CD14-positive monocyte (primary cell): ENCODE data around the gene MBTD1. TPM values are rescaled to one million over a fixed set of nuclear protein-coding genes. Genes with fewer than 3 reads are reported as not detected.

Experiments
- DNase-seq, 3 donors: peaks; one replicate each; pipeline ENCODE4 v3.0.0-alpha.2; 2011 to 2022
- H2AFZ ChIP-seq: 2 replicates; pipeline ENCODE4 v1.6.0; 2012; ENCODE audit warnings: mild to moderate bottlenecking, low read depth, low read length, inconsistent platforms; ENCODE audit not compliant: insufficient read depth, poor library complexity, severe bottlenecking
- H3K27ac ChIP-seq, 2 donors: 1 replicate in 1 of 2; 2 replicates in 1 of 2; pipeline ENCODE4 v1.5.1; 2012 to 2013; ENCODE audit warnings: low read length in 2 of 2, control low read depth in 1 of 2, inconsistent platforms in 1 of 2, low read depth in 1 of 2, mild to moderate bottlenecking in 1 of 2
- H3K27me3 ChIP-seq, 2 donors: one replicate each; pipeline versions ENCODE4 v1.6.0 to v1.6.1; 2011 to 2013; ENCODE audit warnings: low read length in 2 of 2; ENCODE audit not compliant: control insufficient read depth in 2 of 2, insufficient read depth in 2 of 2
- H3K36me3 ChIP-seq, 2 donors: replicated peaks in 1 of 2; 1 replicate in 1 of 2; 2 replicates in 1 of 2; pipeline versions ENCODE4 v1.5.1 to v1.6.1; 2012 to 2013; ENCODE audit warnings: low read length in 2 of 2, control low read depth in 1 of 2, inconsistent platforms in 1 of 2, mild to moderate bottlenecking in 1 of 2; ENCODE audit not compliant: insufficient read depth in 2 of 2, control insufficient read depth in 1 of 2
- H3K4me1 ChIP-seq, 2 donors: 1 replicate in 1 of 2; 2 replicates in 1 of 2; pipeline versions ENCODE4 v1.5.1 to v1.6.1; 2012 to 2013; ENCODE audit warnings: low read length in 2 of 2, control low read depth in 1 of 2, inconsistent platforms in 1 of 2, mild to moderate bottlenecking in 1 of 2, moderate library complexity in 1 of 2; ENCODE audit not compliant: insufficient read depth in 2 of 2, control insufficient read depth in 1 of 2
- H3K4me2 ChIP-seq: replicated peaks from 2 replicates; pipeline ENCODE3; 2012; ENCODE audit warnings: low read length, moderate library complexity, mild to moderate bottlenecking; ENCODE audit not compliant: poor library complexity, severe bottlenecking; ENCODE audit errors: extremely low read depth
- H3K4me3 ChIP-seq, 3 experiments: fragments of 200-600 bp in 1 of 3; sonication (generic) in 1 of 3; replicated peaks in 1 of 3; 1 replicate in 2 of 3; 2 replicates in 1 of 3; pipeline ENCODE4 v1.5.1; 2011 to 2013; ENCODE audit warnings: low read length in 3 of 3, mild to moderate bottlenecking in 3 of 3, control low read depth in 2 of 3, low read depth in 2 of 3, inconsistent platforms in 1 of 3, moderate library complexity in 1 of 3
- H3K79me2 ChIP-seq: 2 replicates; pipeline ENCODE4 v1.6.0; 2012; ENCODE audit warnings: mild to moderate bottlenecking, control low read depth, inconsistent platforms, low read length, moderate library complexity; ENCODE audit not compliant: insufficient read depth
- H3K9ac ChIP-seq: 2 replicates; pipeline ENCODE4 v1.6.0; 2017; ENCODE audit warnings: low read length, mild to moderate bottlenecking; ENCODE audit not compliant: insufficient read depth, poor library complexity, severe bottlenecking
- H3K9me3 ChIP-seq, 2 donors: replicated peaks in 1 of 2; 1 replicate in 1 of 2; 2 replicates in 1 of 2; pipeline versions ENCODE4 v1.5.1 to v1.6.1; 2012 to 2013; ENCODE audit warnings: low read length in 2 of 2, control low read depth in 1 of 2; ENCODE audit not compliant: control insufficient read depth in 1 of 2, insufficient read depth in 1 of 2
- H4K20me1 ChIP-seq: 2 replicates; pipeline ENCODE4 v1.6.0; 2012; ENCODE audit warnings: mild to moderate bottlenecking, low read length, control low read depth, moderate library complexity; ENCODE audit not compliant: insufficient read depth
- H3K27ac Mint-ChIP-seq, 7 donors: one replicate each; pipeline ENCODE4 v1.8.0; 2020; ENCODE audit warnings: mild to moderate bottlenecking in 7 of 7, mixed read lengths in 7 of 7, moderate library complexity in 6 of 7, inconsistent platforms in 2 of 7
- H3K27me3 Mint-ChIP-seq, 3 donors: one replicate each; pipeline ENCODE4 v1.8.0; 2021 to 2022; ENCODE audit warnings: low read depth in 3 of 3, mild to moderate bottlenecking in 3 of 3, mixed read lengths in 3 of 3, moderate library complexity in 3 of 3, inconsistent platforms in 1 of 3
- H3K36me3 Mint-ChIP-seq, 2 donors: one replicate each; pipeline ENCODE4 v1.8.0; 2020; ENCODE audit warnings: mixed read lengths in 2 of 2, inconsistent platforms in 1 of 2, mild to moderate bottlenecking in 1 of 2
- H3K4me1 Mint-ChIP-seq: one replicate; pipeline ENCODE4 v1.8.0; 2020; ENCODE audit warnings: mild to moderate bottlenecking, mixed read lengths
- H3K4me3 Mint-ChIP-seq, 2 donors: one replicate each; pipeline ENCODE4 v1.8.0; 2020; ENCODE audit warnings: mild to moderate bottlenecking in 2 of 2, mixed read lengths in 2 of 2, moderate library complexity in 1 of 2
- H3K9me3 Mint-ChIP-seq, 7 donors: one replicate each; pipeline ENCODE4 v1.8.0; 2020 to 2022; ENCODE audit warnings: mixed read lengths in 7 of 7, mild to moderate bottlenecking in 6 of 7, moderate library complexity in 6 of 7, inconsistent platforms in 2 of 7
- CTCF ChIP-seq: fragments of 200-600 bp; IDR thresholded peaks from one replicate; pipeline ENCODE4 v1.8.0; 2022; ENCODE audit warnings: antibody characterized with exemption, mild to moderate bottlenecking
- whole genome bisulfite sequencing: methylation state at CpG from one replicate; pipeline ENCODE4 v1.1.5; 2013; ENCODE audit warnings: missing lambda C conversion rate; ENCODE audit not compliant: insufficient coverage; 5-methylcytosine and 5-hydroxymethylcytosine counted together
- intact Hi-C, 2 donors: fragments of 100-400 bp; cut with micrococcal nuclease; formaldehyde crosslinking; loops; one replicate each; pipeline versions ENCODE4 v1.15.0 to v1.15.1; 2023
- polyA plus RNA-seq, 3 donors: library from polyadenylated mRNA; depleted of rRNA in 1 of 3; unstranded in 2 of 3; stranded (reverse) in 1 of 3; fragments of 300-500 nt in 2 of 3; fragments of >200 nt in 1 of 3; fragmentation: Illumina TruSeq in 2 of 3; gene quantifications; 1 replicate in 2 of 3; 2 replicates in 1 of 3; pipeline ENCODE4 v1.2.3, GENCODE V29; 2012 to 2021

MBTD1 gene
- polyA plus RNA-seq, 3 donors, result 5.9 to 11.3 (median 10.0) TPM

GRCh38 chr17:51153210-51154072 lies 106.4 kb downstream of the MBTD1 start, which contains the start of gene NME1:
TSS of gene NME1 (plus strand) at chr17:51153559. CDS start at chr17:51155655, 2,096 bp downstream.
- Histone ChIP-seq H3K27me3 (no peaks in the 10 kb centered on the region), H3K4me3 (peak within 1 kb of the TSS; percentile 68 to 86 (median 80)), H3K36me3 (peaks cover 2 to 7% of the 10 kb centered on the region in 2 donors), H3K4me1 (peaks cover 18 to 19% of the 10 kb centered on the region in 2 donors), H2AFZ (peak within 1 kb of the TSS; percentile 90), H3K9ac (peak within 1 kb of the TSS; percentile 69), H4K20me1 (no peaks in the 10 kb centered on the region), H3K4me2 (peak within 1 kb of the TSS; percentile 89), H3K79me2 (peaks cover 24% of the 10 kb centered on the region), H3K27ac (peak within 1 kb of the TSS; percentile 55 to 87), H3K9me3 (no peaks in the 10 kb centered on the region)
- Mint-ChIP-seq H3K9me3 (no peaks in the 10 kb centered on the region), H3K4me3 (no peak within 1 kb of the TSS), H3K36me3 (peaks cover 10 to 17% of the 10 kb centered on the region in 2 donors), H3K27me3 (peaks cover 0 to 2% (median 0%) of the 10 kb centered on the region in 3 donors), H3K4me1 (no peaks in the 10 kb centered on the region), H3K27ac (no peak within 1 kb of the TSS)
- under 1% methylated on average over 56 of the region's 60 CpGs for WGBS
- TF ChIP-seq CTCF, result peak; percentile 76
- peak; percentile 97 to 99 (median 99) for DNase-seq
- intact Hi-C loops, result loop anchor here (1.0 to 10.0 kb wide), 6 partner anchors 33 to 289 kb away; partner anchors contain the start of genes SPAG9 (in 2 of the 2) and TOB1 (in 1 of the 2)

DNA sequence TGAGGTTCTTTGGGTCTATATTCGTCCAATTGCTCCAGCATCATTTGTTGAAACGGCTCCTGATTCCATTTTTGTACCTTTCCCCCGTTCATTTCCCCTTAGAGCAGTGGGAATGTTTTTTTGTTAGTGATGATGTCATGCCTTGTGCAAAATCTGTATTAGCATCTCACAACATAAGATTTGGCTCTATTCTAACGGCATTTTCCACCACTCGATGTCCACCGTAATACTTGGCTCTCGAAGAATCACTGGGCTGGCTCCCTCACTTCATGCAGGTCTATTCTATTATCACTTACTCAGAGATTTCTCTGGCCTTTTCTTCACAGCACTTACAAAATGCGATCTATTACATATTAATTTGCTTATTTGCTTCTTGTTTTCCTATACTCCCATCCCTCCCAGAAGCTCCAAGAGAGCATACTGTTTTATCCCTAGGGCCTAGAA lies 107.1 kb downstream of the MBTD1 start:
- Mint-ChIP-seq H3K4me3 (no peak overlapping the region), H3K27ac (no peak overlapping the region), H3K9me3 (no peaks in the 10 kb centered on the region), H3K36me3 (peaks cover 10 to 17% of the 10 kb centered on the region in 2 donors), H3K27me3 (peaks cover 0 to 4% (median 0%) of the 10 kb centered on the region in 3 donors), H3K4me1 (no peaks in the 10 kb centered on the region)
- H3K27ac ChIP-seq, result peak overlapping the region; percentile 55 to 87
- no peaks in the 10 kb centered on the region for H3K9me3 ChIP-seq
- H3K27me3 ChIP-seq, result no peaks in the 10 kb centered on the region
- peak overlapping the region; percentile 72 for H3K4me2 ChIP-seq
- peaks cover 24% of the 10 kb centered on the region for H3K79me2 ChIP-seq
- WGBS, result 23% methylated on average over 4 of the region's 8 CpGs
- H3K36me3 ChIP-seq, result peaks cover 0 to 7% of the 10 kb centered on the region in 2 donors
- peak overlapping the region; percentile 22 to 80 (median 34) for H3K4me3 ChIP-seq
- H3K4me1 ChIP-seq, result peaks cover 18 to 19% of the 10 kb centered on the region in 2 donors
- intact Hi-C loops, result loop anchor here (1.0 to 10.0 kb wide), 6 partner anchors 32 to 288 kb away; partner anchors contain the start of genes SPAG9 (in 2 of the 2) and TOB1 (in 1 of the 2)
- no peak for TF ChIP-seq CTCF
- DNase-seq, result peak in 2 of 3 donors; percentile 4 to 33
- peak overlapping the region; percentile 37 for H3K9ac ChIP-seq
- peak overlapping the region; percentile 86 for H2AFZ ChIP-seq
- H4K20me1 ChIP-seq, result no peaks in the 10 kb centered on the region
